Fibroblast of lung (primary cell): ENCODE data around the gene SEC23A. TPM values are rescaled to one million over a fixed set of nuclear protein-coding genes. Genes with fewer than 3 reads are reported as not detected.
A peak's percentile ranks its signal among the peaks of the same experiment; 100 is the strongest.
"Not testable (repeated sequence)": the region's sequence is repeated elsewhere in the genome, so short reads cannot be mapped to it uniquely, and the experiment has no call there.

Experiments used
- DNase-seq, 2 donors: peaks; one replicate each; pipeline versions ENCODE4 v3.0.0 to v3.0.0-alpha.2; 2010; ENCODE audit warnings: low read depth in 2 of 2
- H2AFZ ChIP-seq: 2 replicates; pipeline ENCODE4 v1.5.1; 2012; ENCODE audit warnings: low read length, control low read depth, inconsistent platforms
- H3K27ac ChIP-seq: 2 replicates; pipeline ENCODE4 v1.5.1; 2011; ENCODE audit warnings: low read length, control low read depth; ENCODE audit not compliant: insufficient read depth
- H3K27me3 ChIP-seq: 2 replicates; pipeline ENCODE4 v1.5.1; 2011; ENCODE audit warnings: mild to moderate bottlenecking, low read length; ENCODE audit not compliant: control insufficient read depth, insufficient read depth
- H3K36me3 ChIP-seq: 2 replicates; pipeline ENCODE4 v1.5.1; 2011; ENCODE audit warnings: low read length; ENCODE audit not compliant: control insufficient read depth, insufficient read depth
- H3K4me1 ChIP-seq: 2 replicates; pipeline ENCODE4 v1.5.1; 2011; ENCODE audit warnings: low read length; ENCODE audit not compliant: control insufficient read depth, insufficient read depth; ENCODE audit errors: extremely low read depth
- H3K4me2 ChIP-seq: 2 replicates; pipeline ENCODE4 v1.5.1; 2011; ENCODE audit warnings: low read length, control low read depth; ENCODE audit not compliant: insufficient read depth; ENCODE audit errors: extremely low read depth
- H3K4me3 ChIP-seq, 4 experiments: fragments of 200-600 bp in 1 of 4; sonication (generic) in 1 of 4; replicated peaks in 1 of 4; 2 replicates each; pipeline ENCODE4 v1.5.1; 2011 to 2016; ENCODE audit warnings: low read length in 4 of 4, low read depth in 3 of 4, mild to moderate bottlenecking in 3 of 4, control low read depth in 2 of 4, inconsistent platforms in 1 of 4, mixed read lengths in 1 of 4; ENCODE audit not compliant: insufficient read depth in 1 of 4; ENCODE audit errors: control extremely low read depth in 1 of 4
- H3K79me2 ChIP-seq: 2 replicates; pipeline ENCODE4 v1.5.1; 2012; ENCODE audit warnings: mild to moderate bottlenecking, low read length, inconsistent platforms; ENCODE audit not compliant: control insufficient read depth, insufficient read depth
- H3K9ac ChIP-seq: 2 replicates; pipeline ENCODE4 v1.5.1; 2011; ENCODE audit warnings: mild to moderate bottlenecking, low read length, control low read depth; ENCODE audit not compliant: insufficient read depth
- H3K9me3 ChIP-seq: 2 replicates; pipeline ENCODE4 v1.5.1; 2012; ENCODE audit warnings: low read depth, low read length; ENCODE audit not compliant: control insufficient read depth, insufficient read depth
- H4K20me1 ChIP-seq: 2 replicates; pipeline ENCODE4 v1.5.1; 2011; ENCODE audit warnings: low read length; ENCODE audit not compliant: control insufficient read depth, insufficient read depth; ENCODE audit errors: extremely low read depth
- CTCF ChIP-seq, 2 donors: IDR thresholded peaks in 1 of 2; conservative IDR thresholded peaks in 1 of 2; 1 replicate in 1 of 2; 2 replicates in 1 of 2; pipeline ENCODE4 v1.5.1; 2011 to 2012; ENCODE audit warnings: low read length in 2 of 2, control low read depth in 1 of 2, inconsistent platforms in 1 of 2, low read depth in 1 of 2, mild to moderate bottlenecking in 1 of 2
- EZH2 ChIP-seq: IDR thresholded peaks from 2 replicates; pipeline ENCODE4 v1.5.1; 2012; ENCODE audit warnings: low read length, control low read depth, mild to moderate bottlenecking; ENCODE audit errors: missing control alignments
- polyA plus RNA-seq, 2 donors: library from polyadenylated mRNA; depleted of rRNA in 1 of 2; stranded (reverse) in 1 of 2; unstranded in 1 of 2; fragments of >200 nt; gene quantifications; 2 replicates each; pipeline ENCODE4 v1.2.1, GENCODE V29; 2011 to 2012; ENCODE audit warnings: missing spikeins in 1 of 2
- total RNA-seq: library from RNA; depleted of rRNA; stranded (reverse); fragments of >200 nt; gene quantifications from 2 replicates; pipeline ENCODE4 v1.2.1, GENCODE V29; 2014

SEC23A gene
- total and polyA plus RNA-seq, 2 donors (not counting 1 experiment from before 2014, with no cell fraction given): 271 to 287 TPM

DNA sequence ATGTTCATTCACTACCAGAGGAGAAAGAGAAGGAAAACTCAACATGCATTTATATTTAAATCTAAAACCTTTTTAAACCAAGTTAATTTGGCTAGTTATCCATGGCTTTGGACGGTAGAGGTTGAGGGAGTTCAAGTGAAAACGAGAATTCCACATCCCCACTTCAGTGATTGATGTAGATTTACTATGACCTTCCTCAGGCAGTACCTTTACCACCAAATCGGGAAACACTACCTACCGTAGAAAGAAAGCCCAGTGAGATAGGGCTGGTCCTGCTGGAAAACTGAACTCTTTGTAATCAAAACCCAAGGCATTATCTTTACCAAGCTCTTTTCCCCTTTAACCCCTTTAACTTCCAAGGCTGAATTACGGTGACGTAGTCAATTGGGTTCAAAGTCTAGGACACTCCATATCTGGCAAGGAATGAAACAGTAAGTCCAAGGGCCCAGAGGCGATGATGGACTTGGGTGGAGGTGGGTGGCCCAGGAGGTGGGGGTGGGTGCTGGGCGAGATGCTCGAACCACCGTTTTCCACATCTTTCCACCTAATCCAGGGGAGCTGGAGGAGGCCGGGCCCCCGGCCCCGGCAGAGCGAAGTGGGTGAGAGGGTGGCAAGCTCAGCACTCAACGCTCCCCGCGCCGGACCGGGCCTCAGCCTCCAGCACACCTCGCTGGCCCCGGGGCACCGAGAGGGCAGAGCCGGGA is 618 bp downstream of the SEC23A start:
- Histone ChIP-seq H3K4me2 (peak overlapping the region; percentile 91), H3K4me1 (peaks cover 5% of the 10 kb centered on the region), H3K79me2 (peaks cover 59% of the 10 kb centered on the region), H3K9me3 (no peaks in the 10 kb centered on the region), H3K9ac (peak overlapping the region; percentile 95), H3K4me3 (peak overlapping the region; percentile 69 to 98 (median 72)), H3K27me3 (no peaks in the 10 kb centered on the region), H3K36me3 (no peaks in the 10 kb centered on the region), H2AFZ (peak overlapping the region; percentile 73), H3K27ac (peak overlapping the region; percentile 83), H4K20me1 (no peaks in the 10 kb centered on the region)
- peak; percentile 47 to 68 for DNase-seq
- TF ChIP-seq CTCF (conservative IDR thresholded peaks at IDR 0.05 in 1 of 2, IDR thresholded peaks at IDR 0.05 in 1 of 2; ENCODE audit: low read depth in 1 of 2, low read length in 2 of 2): no peak
- no peak for TF ChIP-seq EZH2

DNA sequence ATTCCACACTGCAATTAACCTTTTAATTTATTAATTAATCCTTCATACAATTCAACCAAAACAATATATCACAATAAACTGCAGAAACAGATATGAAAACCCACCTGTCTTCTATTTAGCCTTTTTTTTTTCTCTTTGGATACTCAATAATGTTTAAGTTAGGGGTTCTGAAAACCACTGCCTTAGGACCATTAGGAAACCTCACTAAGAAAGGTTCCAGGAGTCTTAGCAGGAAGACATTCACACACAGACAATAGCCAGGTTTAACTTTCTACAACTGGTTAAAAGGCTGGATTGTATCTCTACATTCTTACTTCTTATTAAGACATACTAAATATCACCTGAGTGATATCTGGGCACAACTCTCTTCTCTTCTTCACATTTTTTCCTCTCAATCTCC is 3.3 kb downstream of the SEC23A start:
- DNase-seq: no peak
- Histone ChIP-seq H3K27ac (no peak overlapping the region), H4K20me1 (no peaks in the 10 kb centered on the region), H3K4me2 (no peak overlapping the region), H3K4me1 (peaks cover 5% of the 10 kb centered on the region), H3K79me2 (peaks cover 75% of the 10 kb centered on the region), H3K27me3 (no peaks in the 10 kb centered on the region), H2AFZ (no peak overlapping the region), H3K36me3 (peaks cover 3% of the 10 kb centered on the region), H3K9me3 (no peaks in the 10 kb centered on the region), H3K9ac (no peak overlapping the region), H3K4me3 (peak overlapping the region in 2 of 4 experiments; percentile 8 to 26)
- TF ChIP-seq CTCF (conservative IDR thresholded peaks at IDR 0.05 in 1 of 2, IDR thresholded peaks at IDR 0.05 in 1 of 2; ENCODE audit: low read depth in 1 of 2, low read length in 2 of 2): no peak
- no peak for TF ChIP-seq EZH2

DNA sequence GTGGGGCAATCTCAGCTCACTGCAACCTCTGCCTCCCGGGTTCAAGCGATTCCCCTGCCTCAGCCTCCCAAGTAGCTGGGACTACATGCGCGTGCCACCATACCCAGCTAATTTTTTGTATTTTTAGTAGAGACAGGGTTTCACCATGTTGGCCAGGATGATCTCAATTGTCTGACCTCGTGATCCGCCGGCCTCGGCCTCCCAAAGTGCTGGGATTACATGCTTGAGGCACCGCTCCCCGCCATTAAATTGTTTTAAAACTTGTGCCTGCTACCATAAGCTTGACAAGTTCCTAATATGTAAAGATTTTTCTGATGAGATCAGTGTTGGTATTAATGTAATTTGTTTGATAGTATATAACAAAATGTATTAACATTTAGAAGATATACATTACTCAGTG is 3.8 kb downstream of the SEC23A start:
- H4K20me1 ChIP-seq, H3K27ac ChIP-seq, H3K9ac ChIP-seq, H3K27me3 ChIP-seq, DNase-seq, H3K4me1 ChIP-seq, H3K4me3 ChIP-seq, H3K36me3 ChIP-seq, H3K9me3 ChIP-seq, H2AFZ ChIP-seq: not testable (repeated sequence)
- Histone ChIP-seq H3K4me2 (peak overlapping the region; percentile 32), H3K79me2 (peaks cover 75% of the 10 kb centered on the region)
